GM12891 (cell line): ENCODE measurements around the gene KCNS1.

Experiments
- POLR2A ChIP-seq: IDR thresholded peaks from 2 replicates; pipeline ENCODE4 v1.6.1; 2011; ENCODE audit warnings: low read depth, low read length, control low read depth
- TAF1 ChIP-seq: IDR thresholded peaks from 2 replicates; pipeline ENCODE4 v1.6.1; 2011; ENCODE audit warnings: low read depth, low read length, control low read depth

GRCh38 chr20:45060294-45060693 is 40.6 kb downstream of the KCNS1 start:
- no peak for TF ChIP-seq POLR2A
- no peak for TF ChIP-seq TAF1
